MM.1S (cell line): ENCODE results near the gene GPR107.

Experiments used
- DNase-seq: peaks from one replicate; pipeline ENCODE4 v3.0.0-alpha.2; 2015
- H2AFZ ChIP-seq: fragments of 300-600 bp; sonication (generic); 2 replicates; pipeline ENCODE4 v1.6.0; 2016; ENCODE audit warnings: antibody characterized with exemption, low read length
- H3F3A ChIP-seq: fragments of 300-600 bp; sonication (generic); 2 replicates; pipeline ENCODE4 v1.6.1; 2016; ENCODE audit warnings: mild to moderate bottlenecking, antibody characterized with exemption, low read length, moderate library complexity, mixed read lengths; ENCODE audit not compliant: insufficient read depth
- H3K27ac ChIP-seq: fragments of 300-600 bp; sonication (generic); 2 replicates; pipeline ENCODE4 v1.5.1; 2016; ENCODE audit warnings: mild to moderate bottlenecking, low read length
- H3K27me3 ChIP-seq: fragments of 300-600 bp; sonication (generic); replicated peaks from 2 replicates; pipeline ENCODE4 v1.6.0; 2016; ENCODE audit warnings: low read length; ENCODE audit not compliant: insufficient read depth
- H3K36me3 ChIP-seq: fragments of 300-600 bp; sonication (generic); replicated peaks from 2 replicates; pipeline ENCODE4 v1.6.1; 2016; ENCODE audit warnings: mild to moderate bottlenecking, low read length, mixed read lengths; ENCODE audit not compliant: insufficient read depth
- H3K4me1 ChIP-seq: fragments of 300-600 bp; sonication (generic); 2 replicates; pipeline ENCODE4 v1.6.1; 2016; ENCODE audit warnings: low read length, mixed read lengths
- H3K4me2 ChIP-seq: fragments of 300-600 bp; sonication (generic); 2 replicates; pipeline ENCODE4 v1.6.0; 2016; ENCODE audit warnings: low read depth, low read length
- H3K4me3 ChIP-seq: fragments of 300-600 bp; sonication (generic); 2 replicates; pipeline ENCODE4 v1.5.1; 2016; ENCODE audit warnings: low read length, mixed read lengths
- H3K79me2 ChIP-seq: fragments of 300-600 bp; sonication (generic); 2 replicates; pipeline ENCODE4 v1.6.1; 2016; ENCODE audit warnings: mixed run types, low read length, mixed read lengths
- H3K9ac ChIP-seq: fragments of 300-600 bp; sonication (generic); 2 replicates; pipeline ENCODE4 v1.6.1; 2016; ENCODE audit warnings: low read length, mixed read lengths
- H3K9me2 ChIP-seq: fragments of 300-600 bp; sonication (generic); replicated peaks from 2 replicates; pipeline ENCODE4 v1.6.1; 2016; ENCODE audit warnings: mild to moderate bottlenecking, low read length, mixed read lengths; ENCODE audit not compliant: insufficient read depth
- H3K9me3 ChIP-seq: fragments of 300-600 bp; sonication (generic); replicated peaks from 2 replicates; pipeline ENCODE4 v1.6.1; 2016; ENCODE audit warnings: mild to moderate bottlenecking, low read length, mixed read lengths; ENCODE audit not compliant: insufficient read depth
- H4K20me1 ChIP-seq: fragments of 300-600 bp; sonication (generic); 2 replicates; pipeline ENCODE4 v1.6.1; 2016; ENCODE audit warnings: mild to moderate bottlenecking, low read length, moderate library complexity, mixed read lengths; ENCODE audit not compliant: insufficient read depth
- EZH2 ChIP-seq: fragments of 300-600 bp; sonication (generic); optimal IDR thresholded peaks from 2 replicates; pipeline ENCODE3; 2017; ENCODE audit warnings: low read depth, mild to moderate bottlenecking, antibody characterized with exemption, low read length, mixed read lengths
- EZH2phosphoT487 ChIP-seq: fragments of 300-600 bp; sonication (generic); IDR thresholded peaks from 2 replicates; pipeline ENCODE4 v1.6.1; 2018; ENCODE audit warnings: antibody characterized with exemption, low read length
- TF ChIP-seq, protein P1 (sequence below): fragments of 300-600 bp; sonication (generic); IDR thresholded peaks from 2 replicates; pipeline ENCODE4 v1.5.1; 2016; ENCODE audit warnings: antibody characterized with exemption, low read length, mixed read lengths

GPR107 gene

DNA sequence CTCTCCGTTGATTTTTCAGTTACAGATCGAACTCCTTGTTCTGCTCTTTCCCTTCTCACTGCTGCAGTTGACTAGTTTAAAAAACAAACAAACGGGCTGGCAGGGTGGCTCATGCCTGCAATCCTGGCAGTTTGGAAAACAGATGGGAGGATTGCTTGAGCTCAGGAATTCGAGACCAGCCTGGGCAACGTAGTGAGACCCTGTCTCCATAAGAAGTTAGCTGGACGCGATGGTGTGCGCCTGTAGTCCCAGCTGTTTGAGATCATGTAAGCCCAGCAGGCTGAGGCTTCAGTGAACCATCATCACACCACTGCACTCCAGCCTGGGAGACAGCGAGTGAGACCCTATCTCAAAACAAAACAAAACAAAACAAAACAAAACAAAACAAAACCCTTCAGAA is 67.1 kb downstream of the GPR107 start:
- Histone ChIP-seq H3K27me3 (no peaks in the 10 kb centered on the region), H3F3A (no peaks in the 10 kb centered on the region), H3K36me3 (no peaks in the 10 kb centered on the region), H3K9me2 (no peaks in the 10 kb centered on the region), H3K79me2 (no peaks in the 10 kb centered on the region), H3K4me3 (no peak overlapping the region), H3K4me1 (no peaks in the 10 kb centered on the region), H3K4me2 (no peak overlapping the region), H3K27ac (no peak overlapping the region), H3K9ac (no peak overlapping the region), H3K9me3 (no peaks in the 10 kb centered on the region), H2AFZ (no peak overlapping the region), H4K20me1 (no peaks in the 10 kb centered on the region)
- no peak for DNase-seq
- TF ChIP-seq EZH2phosphoT487 (no peak), EZH2 (no peak)
- TF ChIP-seq, protein P1, sequence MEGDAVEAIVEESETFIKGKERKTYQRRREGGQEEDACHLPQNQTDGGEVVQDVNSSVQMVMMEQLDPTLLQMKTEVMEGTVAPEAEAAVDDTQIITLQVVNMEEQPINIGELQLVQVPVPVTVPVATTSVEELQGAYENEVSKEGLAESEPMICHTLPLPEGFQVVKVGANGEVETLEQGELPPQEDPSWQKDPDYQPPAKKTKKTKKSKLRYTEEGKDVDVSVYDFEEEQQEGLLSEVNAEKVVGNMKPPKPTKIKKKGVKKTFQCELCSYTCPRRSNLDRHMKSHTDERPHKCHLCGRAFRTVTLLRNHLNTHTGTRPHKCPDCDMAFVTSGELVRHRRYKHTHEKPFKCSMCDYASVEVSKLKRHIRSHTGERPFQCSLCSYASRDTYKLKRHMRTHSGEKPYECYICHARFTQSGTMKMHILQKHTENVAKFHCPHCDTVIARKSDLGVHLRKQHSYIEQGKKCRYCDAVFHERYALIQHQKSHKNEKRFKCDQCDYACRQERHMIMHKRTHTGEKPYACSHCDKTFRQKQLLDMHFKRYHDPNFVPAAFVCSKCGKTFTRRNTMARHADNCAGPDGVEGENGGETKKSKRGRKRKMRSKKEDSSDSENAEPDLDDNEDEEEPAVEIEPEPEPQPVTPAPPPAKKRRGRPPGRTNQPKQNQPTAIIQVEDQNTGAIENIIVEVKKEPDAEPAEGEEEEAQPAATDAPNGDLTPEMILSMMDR: no peak

DNA sequence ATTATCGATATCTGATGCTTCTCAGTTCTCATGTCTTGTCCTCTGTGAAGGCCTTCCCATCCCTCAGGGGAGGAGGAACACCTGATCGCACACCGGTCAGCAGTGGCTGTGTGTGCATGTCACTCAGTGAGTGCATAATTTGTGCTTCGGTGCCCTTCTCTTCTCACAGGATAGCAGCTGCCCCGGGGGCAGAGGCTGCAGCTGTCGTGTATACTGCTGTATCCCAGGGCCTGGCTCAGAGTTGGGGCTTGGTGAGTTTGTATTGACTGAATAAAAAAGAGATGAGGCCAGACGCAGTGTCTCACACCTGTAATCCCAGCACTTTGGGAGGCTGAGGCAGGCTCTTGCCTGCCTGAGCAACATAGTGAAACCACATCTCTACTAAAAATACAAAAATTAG is 68.8 kb downstream of the GPR107 start:
- H4K20me1 ChIP-seq: no peaks in the 10 kb centered on the region
- no peaks in the 10 kb centered on the region for H3K4me1 ChIP-seq
- no peaks in the 10 kb centered on the region for H3K9me3 ChIP-seq
- no peaks in the 10 kb centered on the region for H3F3A ChIP-seq
- no peak overlapping the region for H2AFZ ChIP-seq
- DNase-seq: no peak
- no peaks in the 10 kb centered on the region for H3K27me3 ChIP-seq
- no peaks in the 10 kb centered on the region for H3K36me3 ChIP-seq
- no peak overlapping the region for H3K27ac ChIP-seq
- no peaks in the 10 kb centered on the region for H3K9me2 ChIP-seq
- H3K9ac ChIP-seq: no peak overlapping the region
- H3K4me2 ChIP-seq: no peak overlapping the region
- H3K4me3 ChIP-seq: no peak overlapping the region
- TF ChIP-seq, protein P1: no peak
- TF ChIP-seq EZH2phosphoT487 (no peak), EZH2 (no peak)
- no peaks in the 10 kb centered on the region for H3K79me2 ChIP-seq

DNA sequence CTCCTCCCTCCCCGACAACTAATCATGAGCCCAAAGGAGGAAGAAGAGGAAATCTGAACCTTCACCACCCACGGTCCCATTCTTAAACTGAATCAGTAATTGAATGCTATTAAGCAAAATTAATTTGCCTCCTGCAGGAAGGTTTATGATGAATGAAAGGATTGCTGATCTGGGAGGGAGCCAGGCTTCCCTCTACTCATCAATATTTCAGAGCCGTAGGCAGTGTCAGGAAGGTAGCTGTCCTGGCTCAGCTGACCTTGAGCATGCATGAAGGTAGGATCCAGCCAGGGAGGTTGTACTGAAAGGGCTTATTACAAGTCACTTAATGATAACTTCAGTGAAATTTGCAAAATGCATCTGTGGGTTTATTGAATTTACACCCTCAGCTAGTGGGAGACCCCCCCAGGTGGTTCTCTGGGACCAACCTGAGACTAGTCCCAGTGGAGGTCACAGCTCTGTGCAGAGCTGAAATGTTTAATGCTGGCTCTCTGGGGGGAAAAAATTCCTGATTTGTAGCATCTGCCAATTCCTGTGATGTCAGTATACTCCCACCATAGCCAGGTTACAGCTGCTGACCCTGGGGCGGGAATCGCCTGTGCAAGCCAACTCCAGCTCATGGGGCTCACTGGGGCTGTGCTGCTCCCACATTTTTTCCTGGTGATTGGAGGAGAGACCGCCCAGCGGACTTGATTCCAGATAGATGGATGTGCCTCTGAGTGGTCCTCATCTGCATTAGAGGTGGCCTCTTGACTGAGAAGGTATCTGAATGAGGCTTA is 70.6 kb downstream of the GPR107 start:
- H2AFZ ChIP-seq: no peak overlapping the region
- no peak overlapping the region for H3K9ac ChIP-seq
- no peaks in the 10 kb centered on the region for H3F3A ChIP-seq
- no peaks in the 10 kb centered on the region for H3K9me2 ChIP-seq
- no peaks in the 10 kb centered on the region for H3K9me3 ChIP-seq
- H3K27me3 ChIP-seq: no peaks in the 10 kb centered on the region
- no peaks in the 10 kb centered on the region for H3K4me1 ChIP-seq
- TF ChIP-seq, protein P1: no peak
- TF ChIP-seq EZH2 (no peak), EZH2phosphoT487 (no peak)
- H3K79me2 ChIP-seq: no peaks in the 10 kb centered on the region
- no peaks in the 10 kb centered on the region for H4K20me1 ChIP-seq
- no peaks in the 10 kb centered on the region for H3K36me3 ChIP-seq
- no peak overlapping the region for H3K4me2 ChIP-seq
- no peak for DNase-seq
- H3K4me3 ChIP-seq: no peak overlapping the region
- no peak overlapping the region for H3K27ac ChIP-seq
